GM12878 (cell line): ENCODE data around the gene RGS16. TPM values are rescaled to one million over a fixed set of nuclear protein-coding genes. Genes with fewer than 3 reads are reported as not detected.
A peak's percentile ranks its signal among the peaks of the same experiment; 100 is the strongest.

Source experiments
- CBFB ChIP-seq: IDR thresholded peaks from 2 replicates; pipeline ENCODE4 v1.6.1; 2016; ENCODE audit warnings: antibody characterized with exemption, low read depth
- CEBPB ChIP-seq, 2 experiments: fragments of 150-350 bp in 1 of 2; IDR thresholded peaks; 2 replicates each; pipeline ENCODE4 v1.6.1; 2012 to 2014; ENCODE audit warnings: low read depth in 2 of 2, low read length in 2 of 2, borderline replicate concordance in 1 of 2, inconsistent platforms in 1 of 2
- CHD1 ChIP-seq: IDR thresholded peaks from 2 replicates; pipeline ENCODE4 v1.6.1; 2012; ENCODE audit warnings: low read depth, low read length, improper control_type of control experiment
- EED ChIP-seq: sonication (generic); IDR thresholded peaks from 2 replicates; pipeline ENCODE4 v1.6.1; 2016; ENCODE audit warnings: antibody characterized with exemption, low read depth
- EP300 ChIP-seq, 2 experiments: fragments of 150-350 bp in 1 of 2; IDR thresholded peaks; 2 replicates each; pipeline ENCODE4 v1.6.1; 2011 to 2012; ENCODE audit warnings: low read depth in 2 of 2, low read length in 2 of 2, borderline replicate concordance in 1 of 2, improper control_type of control experiment in 1 of 2, inconsistent platforms in 1 of 2; ENCODE audit not compliant: control insufficient read depth in 1 of 2
- FOXK2 ChIP-seq: fragments of 450-650 bp; IDR thresholded peaks from 2 replicates; pipeline ENCODE4 v1.6.1; 2017; ENCODE audit warnings: mild to moderate bottlenecking, moderate library complexity
- HCFC1 ChIP-seq: fragments of 150-350 bp; IDR thresholded peaks from 2 replicates; pipeline ENCODE4 v1.6.1; 2014; ENCODE audit warnings: low read length
- HDAC6 ChIP-seq: fragments of 200-600 bp; sonication (generic); IDR thresholded peaks from one replicate; pipeline ENCODE4 v1.8.0; 2017; ENCODE audit warnings: antibody characterized with exemption; ENCODE audit not compliant: unreplicated experiment
- HDGF ChIP-seq: fragments of 450-650 bp; IDR thresholded peaks from 2 replicates; pipeline ENCODE4 v1.6.1; 2016; ENCODE audit warnings: antibody characterized with exemption
- IKZF1 ChIP-seq: fragments of 450-650 bp; conservative IDR thresholded peaks from 2 replicates; pipeline ENCODE4 v1.6.1; 2017; ENCODE audit warnings: antibody characterized with exemption, mild to moderate bottlenecking
- KDM1A ChIP-seq: fragments of 200-600 bp; sonication (generic); IDR thresholded peaks from 2 replicates; pipeline ENCODE4 v1.6.1; 2016; ENCODE audit warnings: borderline replicate concordance
- KLF5 ChIP-seq: fragments of 450-650 bp; IDR thresholded peaks from 2 replicates; pipeline ENCODE4 v1.6.1; 2014; ENCODE audit warnings: mild to moderate bottlenecking; ENCODE audit not compliant: partially characterized antibody
- MEF2A ChIP-seq: IDR thresholded peaks from 2 replicates; pipeline ENCODE4 v1.6.1; 2011; ENCODE audit warnings: low read depth, mild to moderate bottlenecking, low read length, moderate library complexity; ENCODE audit not compliant: insufficient read depth
- MEF2B ChIP-seq: fragments of 450-650 bp; IDR thresholded peaks from 2 replicates; pipeline ENCODE4 v1.6.1; 2018; ENCODE audit warnings: mild to moderate bottlenecking, moderate library complexity; ENCODE audit not compliant: partially characterized antibody, poor library complexity, severe bottlenecking
- MTA3 ChIP-seq: IDR thresholded peaks from 2 replicates; pipeline ENCODE4 v1.6.1; 2012; ENCODE audit warnings: low read length, inconsistent platforms, borderline replicate concordance
- MXI1 ChIP-seq: fragments of 150-350 bp; IDR thresholded peaks from 2 replicates; pipeline ENCODE4 v1.6.1; 2011; ENCODE audit warnings: low read depth, mild to moderate bottlenecking, inconsistent platforms, low read length, improper control_type of control experiment
- NR2C2 ChIP-seq: IDR thresholded peaks from 2 replicates; pipeline ENCODE4 v1.6.1; 2011; ENCODE audit warnings: borderline replicate concordance, low read depth; ENCODE audit not compliant: control insufficient read depth, insufficient read length
- NRF1 ChIP-seq: conservative IDR thresholded peaks from 2 replicates; pipeline ENCODE4 v1.6.1; 2011; ENCODE audit warnings: mild to moderate bottlenecking, low read depth, low read length, improper control_type of control experiment
- RAD51 ChIP-seq: fragments of 450-650 bp; IDR thresholded peaks from 2 replicates; pipeline ENCODE4 v1.6.1; 2016; ENCODE audit warnings: moderate library complexity, mild to moderate bottlenecking, inconsistent platforms
- RB1 ChIP-seq: fragments of 450-650 bp; formaldehyde crosslinking; IDR thresholded peaks from 2 replicates; pipeline ENCODE4 v1.6.1; 2017; ENCODE audit warnings: mild to moderate bottlenecking, borderline replicate concordance
- RFX5 ChIP-seq: IDR thresholded peaks from 2 replicates; pipeline ENCODE4 v1.6.1; 2011; ENCODE audit warnings: low read depth, low read length, improper control_type of control experiment
- SMAD1 ChIP-seq: fragments of 450-650 bp; IDR thresholded peaks from 2 replicates; pipeline ENCODE4 v1.6.1; 2018; ENCODE audit warnings: mild to moderate bottlenecking, low read depth; ENCODE audit not compliant: partially characterized antibody
- SMC3 ChIP-seq: IDR thresholded peaks from 2 replicates; pipeline ENCODE4 v1.6.1; 2011; ENCODE audit warnings: low read length, improper control_type of control experiment, borderline replicate concordance
- TARDBP ChIP-seq: IDR thresholded peaks from 2 replicates; pipeline ENCODE4 v1.6.1; 2016; ENCODE audit warnings: borderline replicate concordance
- polyA plus RNA-seq, 11 experiments: library from polyadenylated mRNA; depleted of rRNA in 4 of 11; unstranded in 6 of 11; stranded (reverse) in 5 of 11; fragments of >200 nt; fragmentation: Nextera tagmentation in 4 of 11; fragmentation: Illumina TruSeq in 1 of 11; extraction: Ambion mirVana in 4 of 11; extraction: Trizol in 1 of 11; gene quantifications; 1 replicate in 1 of 11; 2 replicates in 10 of 11; pipeline versions ENCODE4 v1.2.1 to v1.2.3, GENCODE V29; 2011 to 2016; ENCODE audit warnings: inconsistent platforms in 2 of 11, missing spikeins in 2 of 11, low read depth in 1 of 11
- total RNA-seq, 4 experiments: library from RNA; depleted of rRNA in 3 of 4; stranded (reverse); fragments of >200 nt in 3 of 4; fragmentation: Illumina TruSeq in 1 of 4; extraction: Trizol in 1 of 4; gene quantifications; 2 replicates each; pipeline versions ENCODE4 v1.2.1 to v1.2.3, GENCODE V29; 2013 to 2021
- TF ChIP-seq, protein P1 (sequence below): IDR thresholded peaks from 2 replicates; pipeline ENCODE4 v1.6.1; 2012; ENCODE audit warnings: low read depth, low read length, improper control_type of control experiment
- TF ChIP-seq, protein P2 (sequence below): fragments of 450-650 bp; conservative IDR thresholded peaks from 2 replicates; pipeline ENCODE4 v1.6.1; 2017; ENCODE audit warnings: mild to moderate bottlenecking, moderate library complexity
- TF ChIP-seq, protein P3 (sequence below): IDR thresholded peaks from 2 replicates; pipeline ENCODE4 v1.6.1; 2011; ENCODE audit warnings: low read depth, mild to moderate bottlenecking, low read length, moderate library complexity, borderline replicate concordance; ENCODE audit errors: extremely low read depth

RGS16 gene
- total and polyA plus RNA-seq, 10 of the 15 experiments (the other 5 are each of a cell fraction or from before 2014, with no cell fraction given): 16.4 to 58.2 (median 44.6) TPM

DNA sequence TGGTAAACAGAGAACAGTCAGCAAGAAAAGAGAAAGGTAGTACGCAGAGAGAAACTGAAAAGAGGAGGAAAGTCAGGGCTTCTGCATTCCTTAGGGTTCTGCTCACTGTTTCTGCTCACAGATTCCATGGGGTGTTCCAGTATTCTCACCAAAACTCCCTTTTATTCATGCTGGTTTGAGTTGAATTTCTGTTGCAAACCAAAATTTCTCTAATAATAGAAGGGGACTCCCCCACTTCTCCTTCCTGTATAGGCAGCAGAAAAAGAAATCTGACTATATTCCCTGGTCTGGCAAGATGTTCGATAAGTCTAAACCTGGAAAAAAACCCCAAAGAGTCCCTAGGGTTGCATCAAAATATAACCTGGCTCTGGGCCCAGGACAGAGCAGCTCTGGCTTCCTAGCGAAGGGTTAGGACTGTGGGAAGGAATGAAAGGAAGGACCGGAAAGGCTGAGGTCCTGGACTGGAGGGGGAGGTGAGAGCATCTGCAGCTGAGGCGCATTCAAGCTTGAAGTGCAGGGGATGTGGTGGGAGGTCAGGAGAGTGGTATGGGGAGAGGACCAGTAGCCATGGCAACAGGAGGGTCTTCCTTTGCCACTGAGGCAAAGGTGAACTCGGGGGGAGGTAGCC lies 18.8 kb upstream of the RGS16 start (continued):
- TF ChIP-seq, protein P1, sequence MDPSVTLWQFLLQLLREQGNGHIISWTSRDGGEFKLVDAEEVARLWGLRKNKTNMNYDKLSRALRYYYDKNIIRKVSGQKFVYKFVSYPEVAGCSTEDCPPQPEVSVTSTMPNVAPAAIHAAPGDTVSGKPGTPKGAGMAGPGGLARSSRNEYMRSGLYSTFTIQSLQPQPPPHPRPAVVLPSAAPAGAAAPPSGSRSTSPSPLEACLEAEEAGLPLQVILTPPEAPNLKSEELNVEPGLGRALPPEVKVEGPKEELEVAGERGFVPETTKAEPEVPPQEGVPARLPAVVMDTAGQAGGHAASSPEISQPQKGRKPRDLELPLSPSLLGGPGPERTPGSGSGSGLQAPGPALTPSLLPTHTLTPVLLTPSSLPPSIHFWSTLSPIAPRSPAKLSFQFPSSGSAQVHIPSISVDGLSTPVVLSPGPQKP: no peak
- no peak for TF ChIP-seq KDM1A
- TF ChIP-seq CHD1: no peak
- TF ChIP-seq CBFB: peak; percentile 74
- TF ChIP-seq SMAD1: no peak
- no peak for TF ChIP-seq TARDBP
- TF ChIP-seq HDAC6: no peak
- TF ChIP-seq SMC3: peak; percentile 16; the same call in 1 of the 2 replicates
- no peak for TF ChIP-seq NR2C2
- no peak for TF ChIP-seq RAD51
- TF ChIP-seq, protein P2, sequence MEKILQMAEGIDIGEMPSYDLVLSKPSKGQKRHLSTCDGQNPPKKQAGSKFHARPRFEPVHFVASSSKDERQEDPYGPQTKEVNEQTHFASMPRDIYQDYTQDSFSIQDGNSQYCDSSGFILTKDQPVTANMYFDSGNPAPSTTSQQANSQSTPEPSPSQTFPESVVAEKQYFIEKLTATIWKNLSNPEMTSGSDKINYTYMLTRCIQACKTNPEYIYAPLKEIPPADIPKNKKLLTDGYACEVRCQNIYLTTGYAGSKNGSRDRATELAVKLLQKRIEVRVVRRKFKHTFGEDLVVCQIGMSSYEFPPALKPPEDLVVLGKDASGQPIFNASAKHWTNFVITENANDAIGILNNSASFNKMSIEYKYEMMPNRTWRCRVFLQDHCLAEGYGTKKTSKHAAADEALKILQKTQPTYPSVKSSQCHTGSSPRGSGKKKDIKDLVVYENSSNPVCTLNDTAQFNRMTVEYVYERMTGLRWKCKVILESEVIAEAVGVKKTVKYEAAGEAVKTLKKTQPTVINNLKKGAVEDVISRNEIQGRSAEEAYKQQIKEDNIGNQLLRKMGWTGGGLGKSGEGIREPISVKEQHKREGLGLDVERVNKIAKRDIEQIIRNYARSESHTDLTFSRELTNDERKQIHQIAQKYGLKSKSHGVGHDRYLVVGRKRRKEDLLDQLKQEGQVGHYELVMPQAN: no peak
- TF ChIP-seq MXI1: no peak
- TF ChIP-seq FOXK2: no peak
- TF ChIP-seq MTA3: peak; percentile 97; the same call in 1 of the 2 replicates
- TF ChIP-seq KLF5: no peak
- peak; percentile 57 for TF ChIP-seq MEF2B
- peak; percentile 86 for TF ChIP-seq MEF2A
- TF ChIP-seq RFX5: no peak
- no peak for TF ChIP-seq RB1
- TF ChIP-seq HCFC1: no peak
- TF ChIP-seq IKZF1: peak; percentile 95
- TF ChIP-seq EED: peak; percentile 99
- TF ChIP-seq CEBPB (IDR thresholded peaks at IDR 0.05; ENCODE audit: borderline replicate concordance in 1 of 2, low read depth in 2 of 2, low read length in 2 of 2): no peak
- peak in 1 of 2 experiments; percentile 60; a peak in 3 of 4 replicates for TF ChIP-seq EP300 (IDR thresholded peaks at IDR 0.05; ENCODE audit: borderline replicate concordance in 1 of 2, control insufficient read depth in 1 of 2, low read depth in 2 of 2, low read length in 2 of 2)
- peak; percentile 80; the same call in 1 of the 2 replicates for TF ChIP-seq HDGF
- no peak for TF ChIP-seq NRF1
- TF ChIP-seq, protein P3, sequence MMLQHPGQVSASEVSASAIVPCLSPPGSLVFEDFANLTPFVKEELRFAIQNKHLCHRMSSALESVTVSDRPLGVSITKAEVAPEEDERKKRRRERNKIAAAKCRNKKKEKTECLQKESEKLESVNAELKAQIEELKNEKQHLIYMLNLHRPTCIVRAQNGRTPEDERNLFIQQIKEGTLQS: no peak
